ENCODE results near the gene ATP11B. TPM values are rescaled to one million over a fixed set of nuclear protein-coding genes. Genes with fewer than 3 reads are reported as not detected.

Gene ATP11B
- total and polyA plus RNA-seq, 9 of the 15 experiments (the other 6 are each of a cell fraction or from before 2014, with no cell fraction given), result 11.9 to 68.7 (median 41.8) TPM

GRCh38 chr3:182784542-182784941 is 8.8 kb upstream of the ATP11B start (continued):
- TF ChIP-seq, protein P1, sequence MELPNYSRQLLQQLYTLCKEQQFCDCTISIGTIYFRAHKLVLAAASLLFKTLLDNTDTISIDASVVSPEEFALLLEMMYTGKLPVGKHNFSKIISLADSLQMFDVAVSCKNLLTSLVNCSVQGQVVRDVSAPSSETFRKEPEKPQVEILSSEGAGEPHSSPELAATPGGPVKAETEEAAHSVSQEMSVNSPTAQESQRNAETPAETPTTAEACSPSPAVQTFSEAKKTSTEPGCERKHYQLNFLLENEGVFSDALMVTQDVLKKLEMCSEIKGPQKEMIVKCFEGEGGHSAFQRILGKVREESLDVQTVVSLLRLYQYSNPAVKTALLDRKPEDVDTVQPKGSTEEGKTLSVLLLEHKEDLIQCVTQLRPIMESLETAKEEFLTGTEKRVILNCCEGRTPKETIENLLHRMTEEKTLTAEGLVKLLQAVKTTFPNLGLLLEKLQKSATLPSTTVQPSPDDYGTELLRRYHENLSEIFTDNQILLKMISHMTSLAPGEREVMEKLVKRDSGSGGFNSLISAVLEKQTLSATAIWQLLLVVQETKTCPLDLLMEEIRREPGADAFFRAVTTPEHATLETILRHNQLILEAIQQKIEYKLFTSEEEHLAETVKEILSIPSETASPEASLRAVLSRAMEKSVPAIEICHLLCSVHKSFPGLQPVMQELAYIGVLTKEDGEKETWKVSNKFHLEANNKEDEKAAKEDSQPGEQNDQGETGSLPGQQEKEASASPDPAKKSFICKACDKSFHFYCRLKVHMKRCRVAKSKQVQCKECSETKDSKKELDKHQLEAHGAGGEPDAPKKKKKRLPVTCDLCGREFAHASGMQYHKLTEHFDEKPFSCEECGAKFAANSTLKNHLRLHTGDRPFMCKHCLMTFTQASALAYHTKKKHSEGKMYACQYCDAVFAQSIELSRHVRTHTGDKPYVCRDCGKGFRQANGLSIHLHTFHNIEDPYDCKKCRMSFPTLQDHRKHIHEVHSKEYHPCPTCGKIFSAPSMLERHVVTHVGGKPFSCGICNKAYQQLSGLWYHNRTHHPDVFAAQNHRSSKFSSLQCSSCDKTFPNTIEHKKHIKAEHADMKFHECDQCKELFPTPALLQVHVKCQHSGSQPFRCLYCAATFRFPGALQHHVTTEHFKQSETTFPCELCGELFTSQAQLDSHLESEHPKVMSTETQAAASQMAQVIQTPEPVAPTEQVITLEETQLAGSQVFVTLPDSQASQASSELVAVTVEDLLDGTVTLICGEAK (IDR thresholded peaks at IDR 0.05), result peak; percentile 89
- TF ChIP-seq, protein P1 (CRISPR knock-in tag; IDR thresholded peaks at IDR 0.05), result peak; percentile 41; the same call in 1 of the 2 replicates
- TF ChIP-seq ZNF830 (CRISPR knock-in tag; IDR thresholded peaks at IDR 0.05), result no peak
- TF ChIP-seq CXXC5 (CRISPR knock-in tag; IDR thresholded peaks at IDR 0.05), result no peak; the same call in 1 of the 2 replicates
- peak; percentile 93 for TF ChIP-seq PML (IDR thresholded peaks at IDR 0.05; ENCODE audit: low read length)
- 0 out of 4 replicates have a peak, but pooled peaks of 1 of the 2 experiments have one; percentile 55 for TF ChIP-seq ARNT (IDR thresholded peaks at IDR 0.05)
- peak; percentile 98 for TF ChIP-seq TEAD4 (IDR thresholded peaks at IDR 0.05; ENCODE audit: low read length)
- no peak for TF ChIP-seq TEAD4 (CRISPR knock-in tag; IDR thresholded peaks at IDR 0.05; ENCODE audit: borderline replicate concordance)
- TF ChIP-seq ETV5 (CRISPR knock-in tag; IDR thresholded peaks at IDR 0.05; ENCODE audit: low read depth), result no peak
- peak; percentile 87; the same call in 1 of the 2 replicates for TF ChIP-seq POLR2AphosphoS5 (IDR thresholded peaks at IDR 0.05; ENCODE audit: control insufficient read depth, insufficient read depth, low read depth, low read length)
- TF ChIP-seq SIN3B (IDR thresholded peaks at IDR 0.05; ENCODE audit: low read depth), result no peak
- TF ChIP-seq EZH2 (IDR thresholded peaks at IDR 0.05; ENCODE audit: borderline replicate concordance, low read depth, low read length), result no peak
- TF ChIP-seq, protein P2, sequence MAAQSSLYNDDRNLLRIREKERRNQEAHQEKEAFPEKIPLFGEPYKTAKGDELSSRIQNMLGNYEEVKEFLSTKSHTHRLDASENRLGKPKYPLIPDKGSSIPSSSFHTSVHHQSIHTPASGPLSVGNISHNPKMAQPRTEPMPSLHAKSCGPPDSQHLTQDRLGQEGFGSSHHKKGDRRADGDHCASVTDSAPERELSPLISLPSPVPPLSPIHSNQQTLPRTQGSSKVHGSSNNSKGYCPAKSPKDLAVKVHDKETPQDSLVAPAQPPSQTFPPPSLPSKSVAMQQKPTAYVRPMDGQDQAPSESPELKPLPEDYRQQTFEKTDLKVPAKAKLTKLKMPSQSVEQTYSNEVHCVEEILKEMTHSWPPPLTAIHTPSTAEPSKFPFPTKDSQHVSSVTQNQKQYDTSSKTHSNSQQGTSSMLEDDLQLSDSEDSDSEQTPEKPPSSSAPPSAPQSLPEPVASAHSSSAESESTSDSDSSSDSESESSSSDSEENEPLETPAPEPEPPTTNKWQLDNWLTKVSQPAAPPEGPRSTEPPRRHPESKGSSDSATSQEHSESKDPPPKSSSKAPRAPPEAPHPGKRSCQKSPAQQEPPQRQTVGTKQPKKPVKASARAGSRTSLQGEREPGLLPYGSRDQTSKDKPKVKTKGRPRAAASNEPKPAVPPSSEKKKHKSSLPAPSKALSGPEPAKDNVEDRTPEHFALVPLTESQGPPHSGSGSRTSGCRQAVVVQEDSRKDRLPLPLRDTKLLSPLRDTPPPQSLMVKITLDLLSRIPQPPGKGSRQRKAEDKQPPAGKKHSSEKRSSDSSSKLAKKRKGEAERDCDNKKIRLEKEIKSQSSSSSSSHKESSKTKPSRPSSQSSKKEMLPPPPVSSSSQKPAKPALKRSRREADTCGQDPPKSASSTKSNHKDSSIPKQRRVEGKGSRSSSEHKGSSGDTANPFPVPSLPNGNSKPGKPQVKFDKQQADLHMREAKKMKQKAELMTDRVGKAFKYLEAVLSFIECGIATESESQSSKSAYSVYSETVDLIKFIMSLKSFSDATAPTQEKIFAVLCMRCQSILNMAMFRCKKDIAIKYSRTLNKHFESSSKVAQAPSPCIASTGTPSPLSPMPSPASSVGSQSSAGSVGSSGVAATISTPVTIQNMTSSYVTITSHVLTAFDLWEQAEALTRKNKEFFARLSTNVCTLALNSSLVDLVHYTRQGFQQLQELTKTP (IDR thresholded peaks at IDR 0.05; ENCODE audit: low read depth in 1 of 2, partially characterized antibody in 2 of 2), result no peak
- no peak for TF ChIP-seq SRSF1 (IDR thresholded peaks at IDR 0.05; ENCODE audit: low read depth, low read length)
- no peak for TF ChIP-seq ZC3H8 (IDR thresholded peaks at IDR 0.05)
- peak; percentile 45; the same call in 1 of the 2 replicates for TF ChIP-seq JUND (IDR thresholded peaks at IDR 0.05; ENCODE audit: borderline replicate concordance, low read depth, low read length)
- TF ChIP-seq JUND (tag; IDR thresholded peaks at IDR 0.05; ENCODE audit: borderline replicate concordance, low read depth, low read length), result 0 out of 3 replicates have a peak, but pooled peaks have one; percentile 12
